Measurements from ENCODE around the gene STK26.
"Not testable (repeated sequence)": the region's sequence is repeated elsewhere in the genome, so short reads cannot be mapped to it uniquely, and the experiment has no call there.

STK26 gene

GRCh38 chrX:132094164-132094563, 71.1 kb downstream of the STK26 start:
- DNase-seq (ENCODE audit: low spot score), result no peak

GRCh38 chrX:132098704-132099103, 75.6 kb downstream of the STK26 start:
- not testable (repeated sequence) for DNase-seq (ENCODE audit: low spot score)

GRCh38 chrX:132101206-132101605, 78.1 kb downstream of the STK26 start:
- no peak for DNase-seq (ENCODE audit: low spot score)

- DNase-seq (ENCODE audit: low spot score), result no peak
These were observed 78.7 kb downstream of the STK26 start for GRCh38 chrX:132101799-132102198.

- no peak for DNase-seq (ENCODE audit: low spot score)
These were observed 84.2 kb downstream of the STK26 start for GRCh38 chrX:132107291-132107690.

DNA sequence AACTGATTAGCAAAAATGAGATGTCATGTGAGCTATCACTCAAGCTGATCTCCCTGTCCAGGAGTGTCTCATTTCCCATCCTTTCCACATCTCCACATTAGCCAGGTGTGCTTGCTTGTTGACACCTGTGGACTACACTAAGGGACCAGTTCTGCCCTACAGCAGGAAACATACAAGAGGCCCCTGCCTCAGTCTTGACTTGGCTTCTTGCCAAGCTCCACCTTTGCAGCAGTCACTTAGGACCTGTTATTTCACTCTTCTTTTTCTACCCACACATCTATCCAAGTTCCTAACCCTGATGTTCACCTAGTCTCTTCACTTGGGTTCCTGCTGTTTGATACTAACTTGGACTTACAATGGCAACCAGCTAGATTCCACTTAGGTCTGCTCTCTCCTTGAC, 91.5 kb downstream of the STK26 start:
- DNase-seq (ENCODE audit: low spot score), result no peak

DNA sequence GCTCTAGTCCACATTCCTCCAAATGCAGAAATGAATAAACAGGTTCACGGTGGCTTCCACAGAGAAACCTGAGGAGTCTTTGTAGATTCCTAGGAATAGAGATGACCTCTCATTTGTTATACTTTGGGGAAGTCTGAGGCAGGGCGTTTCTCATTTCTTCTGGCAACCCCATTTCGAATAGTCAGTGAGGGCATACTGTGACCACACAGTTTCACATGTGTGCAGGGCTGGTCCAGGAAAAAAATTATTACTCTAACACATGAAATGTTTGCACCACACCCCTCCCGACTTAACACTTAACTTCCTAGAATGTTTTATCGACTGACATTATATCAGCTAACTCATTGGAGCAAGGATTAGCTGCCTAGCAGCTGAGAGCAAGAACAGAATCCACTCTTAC, 92.7 kb downstream of the STK26 start:
- DNase-seq (ENCODE audit: low spot score), result no peak

DNA sequence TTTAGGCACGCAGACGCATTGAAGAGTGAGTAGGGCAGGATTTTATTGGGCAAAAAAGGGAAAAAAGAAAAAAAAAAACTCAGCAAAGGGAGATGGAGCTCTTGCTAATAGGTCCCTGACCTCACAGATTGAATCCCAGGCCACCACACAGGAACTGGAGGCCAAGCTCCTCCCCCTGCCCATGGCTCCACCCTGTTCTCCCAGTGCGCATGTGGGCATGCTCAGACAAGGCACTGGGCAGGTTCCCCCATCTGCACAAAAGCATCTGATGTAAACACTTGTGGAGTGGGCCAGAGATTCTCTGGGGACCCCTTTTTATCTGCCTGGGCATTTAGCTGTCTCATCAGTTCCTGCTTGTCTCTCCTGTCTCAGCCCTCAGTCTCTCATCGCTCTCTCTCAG, 95.3 kb downstream of the STK26 start:
- DNase-seq (ENCODE audit: low spot score), result no peak

DNA sequence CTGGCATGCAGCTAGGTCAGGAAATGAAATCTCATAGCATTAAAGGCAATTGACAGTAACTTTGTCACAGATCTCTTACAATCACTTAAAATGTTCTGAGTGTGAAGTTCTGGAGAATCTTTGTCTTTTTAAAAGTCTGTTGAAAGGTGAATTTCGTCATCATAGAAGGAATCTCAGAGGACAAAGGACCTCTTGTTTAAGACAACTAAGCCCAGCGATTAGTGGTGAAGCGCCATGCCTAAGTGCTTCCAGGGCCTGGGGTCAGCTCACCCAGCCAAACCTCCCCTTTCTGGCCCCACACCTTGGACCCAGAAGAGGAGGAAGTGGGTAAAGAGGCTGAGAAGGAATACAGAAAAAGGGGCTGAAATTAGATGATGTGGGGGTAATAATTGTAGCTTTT, 96.2 kb downstream of the STK26 start:
- DNase-seq (ENCODE audit: low spot score), result peak; percentile 4

DNA sequence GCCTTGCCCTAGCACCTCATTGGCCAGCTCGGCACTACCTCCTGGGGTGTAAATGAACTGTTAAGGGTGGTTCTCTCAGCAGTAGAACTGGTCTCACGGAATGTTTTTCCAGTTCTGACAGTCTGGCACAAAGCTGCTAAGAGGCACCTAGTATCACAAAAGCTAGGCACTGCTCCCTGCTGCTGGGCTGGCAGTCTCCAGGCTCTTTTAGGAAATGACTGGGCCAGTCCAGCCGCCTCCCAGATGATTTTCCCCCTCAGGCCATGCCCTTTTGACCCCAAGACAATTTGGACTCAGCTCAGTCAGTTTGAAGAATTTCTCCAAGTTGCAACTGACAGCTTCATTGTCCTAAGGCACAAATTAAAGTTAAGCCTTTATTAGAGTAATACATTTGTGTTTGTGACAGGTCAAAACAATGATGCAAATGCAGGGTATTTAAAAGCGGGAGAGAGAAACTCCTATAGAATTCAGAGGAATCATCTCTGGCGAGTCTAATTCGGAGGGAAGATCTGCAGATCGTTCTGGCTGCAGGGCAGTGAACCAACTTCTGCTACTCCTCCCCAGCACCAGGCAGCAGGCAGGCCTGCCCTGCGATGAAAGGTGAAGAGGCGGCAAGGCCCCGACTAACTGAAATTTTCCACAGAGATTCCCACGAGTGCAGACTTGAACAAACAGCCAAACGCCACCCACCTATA, 96.9 kb downstream of the STK26 start:
- DNase-seq (ENCODE audit: low spot score), result no peak

DNA sequence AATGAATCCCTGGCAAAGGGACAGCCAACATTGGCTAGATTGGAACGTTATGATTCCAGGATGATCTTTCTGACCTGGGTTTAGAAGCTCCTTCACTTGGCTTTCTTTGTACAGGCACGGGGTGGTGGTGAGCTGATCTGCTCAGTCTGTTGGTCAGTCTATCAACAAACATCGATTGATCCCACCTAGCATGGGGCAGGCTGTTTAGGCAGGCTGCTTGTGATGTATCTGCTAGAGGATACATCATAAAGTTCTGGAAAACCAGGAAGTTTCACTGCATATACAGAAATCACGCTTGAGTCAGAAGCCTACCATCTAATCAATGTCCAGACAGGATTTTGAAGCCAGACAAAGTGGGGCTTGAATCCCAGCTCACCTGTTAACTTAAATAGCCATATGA, 97.8 kb downstream of the STK26 start:
- no peak for DNase-seq (ENCODE audit: low spot score)
